ENCODE results near the gene ATP2C1. TPM values are rescaled to one million over a fixed set of nuclear protein-coding genes. Genes with fewer than 3 reads are reported as not detected.

Gene ATP2C1
- total RNA-seq, 2 experiments from 2014 or later = 40.9 to 44.0 TPM

DNA sequence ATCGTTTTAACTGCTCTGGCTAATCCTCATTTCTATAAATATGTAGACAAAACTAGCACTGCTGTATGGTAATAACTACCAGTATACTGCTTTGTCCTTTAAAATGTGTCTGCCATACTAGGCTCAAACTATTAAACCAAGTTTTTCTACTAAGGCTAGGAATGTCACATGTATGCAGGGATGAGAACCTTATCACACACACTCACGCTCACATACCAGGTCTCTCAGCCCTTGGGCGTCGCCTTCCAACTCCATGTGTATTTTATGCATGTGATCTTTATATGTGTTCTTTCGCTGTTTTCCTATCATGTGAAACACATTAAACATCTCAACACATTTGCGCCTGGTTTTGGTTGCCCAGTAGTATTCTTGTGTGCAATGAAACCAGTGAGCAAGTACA lies 32.6 kb downstream of the ATP2C1 start:
- Mint-ChIP-seq H3K4me1 (ENCODE audit: low read depth) (peaks cover 73% of the 10 kb centered on the region), H3K9me3 (peaks cover 16% of the 10 kb centered on the region), H3K4me3 (no peak overlapping the region), H3K27me3 (no peaks in the 10 kb centered on the region), H3K27ac (no peak overlapping the region), H3K36me3 (ENCODE audit: low read depth) (peaks cover 57% of the 10 kb centered on the region)
- intact Hi-C loops (cut with DNase I, micrococcal nuclease) = no loop called here
- Histone ChIP-seq H3K27ac (ENCODE audit: low read depth in 1 of 2, low read length in 2 of 2) (no peak overlapping the region), H3K36me3 (ENCODE audit: insufficient read depth, low read length) (peaks cover 7% of the 10 kb centered on the region), H3K27me3 (ENCODE audit: control insufficient read depth in 1 of 2, insufficient read depth in 2 of 2, low read length in 2 of 2) (no peaks in the 10 kb centered on the region), H3K9me3 (ENCODE audit: control insufficient read depth in 1 of 2, insufficient read depth in 1 of 2, low read length in 2 of 2) (peaks cover 6 to 13% of the 10 kb centered on the region in 2 experiments), H3K4me3 (ENCODE audit: low read length) (no peak overlapping the region), H3K4me1 (ENCODE audit: insufficient read depth, low read length) (peaks cover 7% of the 10 kb centered on the region)
- DNase-seq (no peak), ATAC-seq (ENCODE audit: poor library complexity) (no peak)
- ChIA-PET POLR2A (no interaction called here), CTCF (interaction anchor here (0.9 kb wide), 1 partner anchor 12 kb away, joined by 3 read pairs; no protein-coding TSS in a partner anchor)
- TF ChIP-seq, protein P1, sequence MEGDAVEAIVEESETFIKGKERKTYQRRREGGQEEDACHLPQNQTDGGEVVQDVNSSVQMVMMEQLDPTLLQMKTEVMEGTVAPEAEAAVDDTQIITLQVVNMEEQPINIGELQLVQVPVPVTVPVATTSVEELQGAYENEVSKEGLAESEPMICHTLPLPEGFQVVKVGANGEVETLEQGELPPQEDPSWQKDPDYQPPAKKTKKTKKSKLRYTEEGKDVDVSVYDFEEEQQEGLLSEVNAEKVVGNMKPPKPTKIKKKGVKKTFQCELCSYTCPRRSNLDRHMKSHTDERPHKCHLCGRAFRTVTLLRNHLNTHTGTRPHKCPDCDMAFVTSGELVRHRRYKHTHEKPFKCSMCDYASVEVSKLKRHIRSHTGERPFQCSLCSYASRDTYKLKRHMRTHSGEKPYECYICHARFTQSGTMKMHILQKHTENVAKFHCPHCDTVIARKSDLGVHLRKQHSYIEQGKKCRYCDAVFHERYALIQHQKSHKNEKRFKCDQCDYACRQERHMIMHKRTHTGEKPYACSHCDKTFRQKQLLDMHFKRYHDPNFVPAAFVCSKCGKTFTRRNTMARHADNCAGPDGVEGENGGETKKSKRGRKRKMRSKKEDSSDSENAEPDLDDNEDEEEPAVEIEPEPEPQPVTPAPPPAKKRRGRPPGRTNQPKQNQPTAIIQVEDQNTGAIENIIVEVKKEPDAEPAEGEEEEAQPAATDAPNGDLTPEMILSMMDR (IDR thresholded peaks at IDR 0.05) = no peak

DNA sequence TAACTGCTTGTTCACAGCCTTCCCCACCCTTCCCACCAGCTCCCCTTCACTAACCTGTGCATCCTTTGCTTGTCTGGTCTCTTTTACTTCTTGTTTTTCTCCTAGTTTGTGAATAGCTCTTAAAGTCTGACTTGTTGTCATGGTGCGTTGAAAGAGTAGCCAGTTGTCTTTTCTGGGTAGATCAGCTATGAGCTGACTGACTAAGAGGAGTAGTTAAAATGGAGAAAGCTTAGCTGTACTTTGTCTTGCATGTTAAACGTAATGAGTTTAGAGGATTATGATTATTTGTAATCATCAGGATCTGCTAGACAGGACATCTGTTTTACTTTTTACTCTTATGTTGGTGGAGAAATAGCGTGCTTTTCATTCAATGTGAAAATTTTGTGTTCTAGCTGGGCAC lies 35.9 kb downstream of the ATP2C1 start:
- H3K9me3 Mint-ChIP-seq = peaks cover 2% of the 10 kb centered on the region
- no peak overlapping the region for H3K4me3 Mint-ChIP-seq
- Histone ChIP-seq H3K9me3 (ENCODE audit: control insufficient read depth in 1 of 2, insufficient read depth in 1 of 2, low read length in 2 of 2) (no peaks in the 10 kb centered on the region), H3K4me3 (ENCODE audit: low read length) (no peak overlapping the region), H3K27ac (ENCODE audit: low read depth in 1 of 2, low read length in 2 of 2) (no peak overlapping the region), H3K27me3 (ENCODE audit: control insufficient read depth in 1 of 2, insufficient read depth in 2 of 2, low read length in 2 of 2) (no peaks in the 10 kb centered on the region), H3K36me3 (ENCODE audit: insufficient read depth, low read length) (peaks cover 26% of the 10 kb centered on the region), H3K4me1 (ENCODE audit: insufficient read depth, low read length) (peaks cover 7% of the 10 kb centered on the region)
- POLR2A ChIA-PET = interaction anchor here (1.3 kb wide), 1 partner anchor 36 kb away, joined by 3 read pairs; the partner anchor contains the start of gene ATP2C1
- DNase-seq (no peak), ATAC-seq (ENCODE audit: poor library complexity) (no peak)
- no peak overlapping the region for H3K27ac Mint-ChIP-seq
- intact Hi-C loops (cut with DNase I, micrococcal nuclease) = no loop called here
- TF ChIP-seq, protein P1 (IDR thresholded peaks at IDR 0.05) = no peak
- H3K4me1 Mint-ChIP-seq (ENCODE audit: low read depth) = peaks cover 42% of the 10 kb centered on the region
- CTCF ChIA-PET = no interaction called here
- H3K27me3 Mint-ChIP-seq = no peaks in the 10 kb centered on the region
- H3K36me3 Mint-ChIP-seq (ENCODE audit: low read depth) = peaks cover 63% of the 10 kb centered on the region

- POLR2A ChIA-PET = no interaction called here
Measured at GRCh38 chr3:130932979-130933378, 39.1 kb downstream of the ATP2C1 start.

More at GRCh38 chr3:130932979-130933378, 39.1 kb downstream of the ATP2C1 start:
- CTCF ChIA-PET = no interaction called here
- ATAC-seq (ENCODE audit: poor library complexity) (no peak), DNase-seq (no peak)
- Histone ChIP-seq H3K27me3 (ENCODE audit: control insufficient read depth in 1 of 2, insufficient read depth in 2 of 2, low read length in 2 of 2) (no peaks in the 10 kb centered on the region), H3K36me3 (ENCODE audit: insufficient read depth, low read length) (peaks cover 41% of the 10 kb centered on the region), H3K4me1 (ENCODE audit: insufficient read depth, low read length) (no peaks in the 10 kb centered on the region), H3K9me3 (ENCODE audit: control insufficient read depth in 1 of 2, insufficient read depth in 1 of 2, low read length in 2 of 2) (no peaks in the 10 kb centered on the region), H3K27ac (ENCODE audit: low read depth in 1 of 2, low read length in 2 of 2) (no peak overlapping the region), H3K4me3 (ENCODE audit: low read length) (no peak overlapping the region)
- intact Hi-C loops (cut with DNase I, micrococcal nuclease) = no loop called here
- TF ChIP-seq, protein P1 (IDR thresholded peaks at IDR 0.05) = no peak
- Mint-ChIP-seq H3K27me3 (no peaks in the 10 kb centered on the region), H3K27ac (no peak overlapping the region), H3K9me3 (no peaks in the 10 kb centered on the region), H3K36me3 (ENCODE audit: low read depth) (peaks cover 73% of the 10 kb centered on the region), H3K4me3 (no peak overlapping the region), H3K4me1 (ENCODE audit: low read depth) (peaks cover 13% of the 10 kb centered on the region)

Data from CD4-positive, alpha-beta T cell (primary cell).